ENCODE results near the gene ADK.

Gene ADK

DNA sequence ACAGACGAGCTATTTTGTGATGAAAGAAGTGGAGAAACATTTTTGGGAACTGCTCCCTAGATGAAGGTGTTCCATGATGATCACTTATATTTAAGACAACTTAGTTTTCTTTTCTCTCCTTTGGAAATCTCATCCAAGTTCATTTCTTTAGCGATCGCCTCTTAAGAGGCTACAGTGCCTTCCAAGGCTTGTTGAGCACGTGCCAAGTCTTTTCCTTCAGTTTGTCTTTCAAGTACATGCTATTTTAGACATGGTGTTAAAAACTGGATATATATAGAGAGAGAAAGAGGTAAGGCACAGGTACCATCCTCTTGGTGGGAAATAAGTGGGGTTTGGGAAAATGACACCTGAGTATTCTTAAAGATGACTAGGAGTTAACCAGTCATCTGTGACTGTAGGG lies 2.7 kb downstream of the ADK start:
- no peak overlapping the region for H3K4me3 ChIP-seq (ENCODE audit: low read length)
- no peak for DNase-seq (ENCODE audit: low read depth)
- TF ChIP-seq, protein P1, sequence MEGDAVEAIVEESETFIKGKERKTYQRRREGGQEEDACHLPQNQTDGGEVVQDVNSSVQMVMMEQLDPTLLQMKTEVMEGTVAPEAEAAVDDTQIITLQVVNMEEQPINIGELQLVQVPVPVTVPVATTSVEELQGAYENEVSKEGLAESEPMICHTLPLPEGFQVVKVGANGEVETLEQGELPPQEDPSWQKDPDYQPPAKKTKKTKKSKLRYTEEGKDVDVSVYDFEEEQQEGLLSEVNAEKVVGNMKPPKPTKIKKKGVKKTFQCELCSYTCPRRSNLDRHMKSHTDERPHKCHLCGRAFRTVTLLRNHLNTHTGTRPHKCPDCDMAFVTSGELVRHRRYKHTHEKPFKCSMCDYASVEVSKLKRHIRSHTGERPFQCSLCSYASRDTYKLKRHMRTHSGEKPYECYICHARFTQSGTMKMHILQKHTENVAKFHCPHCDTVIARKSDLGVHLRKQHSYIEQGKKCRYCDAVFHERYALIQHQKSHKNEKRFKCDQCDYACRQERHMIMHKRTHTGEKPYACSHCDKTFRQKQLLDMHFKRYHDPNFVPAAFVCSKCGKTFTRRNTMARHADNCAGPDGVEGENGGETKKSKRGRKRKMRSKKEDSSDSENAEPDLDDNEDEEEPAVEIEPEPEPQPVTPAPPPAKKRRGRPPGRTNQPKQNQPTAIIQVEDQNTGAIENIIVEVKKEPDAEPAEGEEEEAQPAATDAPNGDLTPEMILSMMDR (conservative IDR thresholded peaks at IDR 0.05; ENCODE audit: low read length): no peak

DNA sequence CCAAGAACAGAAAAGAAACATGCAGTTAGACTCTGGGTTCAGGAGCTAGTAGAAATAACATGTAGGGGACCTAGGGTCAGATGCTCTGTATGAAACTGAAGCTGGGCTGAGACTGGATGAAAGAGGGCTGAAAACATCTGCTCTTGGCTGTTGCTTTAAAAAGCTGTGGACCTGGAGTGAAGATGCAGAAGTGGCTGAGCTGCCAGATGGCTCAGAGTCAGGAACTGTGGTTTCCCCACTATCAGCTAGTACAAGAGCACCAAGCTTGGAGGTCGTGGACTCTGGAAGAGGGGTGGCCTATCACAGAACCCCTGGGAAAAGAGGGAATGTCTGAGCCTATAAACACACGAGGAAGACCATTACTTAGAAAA lies 5.9 kb downstream of the ADK start:
- TF ChIP-seq, protein P1 (conservative IDR thresholded peaks at IDR 0.05; ENCODE audit: low read length): no peak
- DNase-seq (ENCODE audit: low read depth): no peak
- H3K4me3 ChIP-seq (ENCODE audit: low read length): no peak overlapping the region

DNA sequence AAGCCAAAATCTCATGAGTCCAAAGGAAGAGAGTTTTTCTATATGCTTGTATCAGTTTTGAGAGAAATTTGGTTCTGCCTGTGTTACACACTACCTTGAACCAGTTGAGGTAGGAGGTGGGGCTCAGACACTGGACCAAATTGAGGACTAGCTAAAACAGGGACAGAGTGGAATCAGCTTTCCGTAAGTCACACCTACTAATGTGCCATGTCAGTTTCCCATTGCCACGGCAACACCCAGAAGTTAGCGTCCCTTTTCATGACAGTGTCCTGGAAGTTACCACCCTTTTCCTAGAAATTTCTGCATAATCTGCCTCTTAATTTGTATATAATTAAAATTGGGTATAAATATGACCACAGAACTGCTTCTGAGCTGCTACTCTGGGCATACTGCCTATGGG lies 9.0 kb downstream of the ADK start:
- TF ChIP-seq, protein P1 (conservative IDR thresholded peaks at IDR 0.05; ENCODE audit: low read length): no peak
- DNase-seq (ENCODE audit: low read depth): no peak

DNA sequence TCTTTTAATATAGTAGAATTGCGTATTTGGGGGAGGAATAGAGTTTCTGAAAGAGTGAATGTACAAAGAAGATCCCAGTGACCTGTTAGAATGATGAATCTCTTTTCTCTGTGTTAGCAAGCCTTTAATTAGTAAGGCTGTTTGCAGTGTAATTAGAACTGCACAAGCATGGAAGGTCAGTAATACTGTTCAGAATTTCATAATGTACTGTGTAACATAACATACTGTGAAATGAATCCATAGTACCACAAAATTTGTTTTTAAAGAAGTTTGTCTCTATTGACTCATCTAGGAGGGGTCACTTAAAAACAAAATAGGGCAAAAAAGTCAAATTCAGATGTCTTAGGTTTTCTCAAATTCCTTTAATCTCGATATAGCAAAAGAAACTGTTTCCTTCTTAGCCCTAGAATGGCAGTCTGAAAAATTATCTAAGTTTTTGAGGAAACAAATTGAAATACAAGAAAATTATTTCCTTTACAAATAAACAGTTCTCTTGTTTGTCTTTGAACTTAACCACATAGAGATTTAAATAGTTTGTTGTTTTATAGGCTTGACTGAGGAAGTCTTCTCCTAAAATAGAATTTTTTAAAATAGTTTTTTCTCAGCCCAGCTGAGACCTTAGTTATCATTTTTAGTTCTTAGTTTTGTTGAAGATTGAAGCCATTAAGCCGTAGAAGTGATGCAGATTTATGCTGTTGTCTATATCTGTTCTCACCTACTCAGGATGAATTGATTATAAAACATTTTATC lies 12.5 kb downstream of the ADK start:
- TF ChIP-seq, protein P1 (conservative IDR thresholded peaks at IDR 0.05; ENCODE audit: low read length): no peak
- H3K4me3 ChIP-seq (ENCODE audit: low read length): no peak overlapping the region
- no peak for DNase-seq (ENCODE audit: low read depth)

More for the DNA sequence above, 9.0 kb downstream of the ADK start:
- H3K4me3 ChIP-seq (ENCODE audit: low read length): no peak overlapping the region

DNA sequence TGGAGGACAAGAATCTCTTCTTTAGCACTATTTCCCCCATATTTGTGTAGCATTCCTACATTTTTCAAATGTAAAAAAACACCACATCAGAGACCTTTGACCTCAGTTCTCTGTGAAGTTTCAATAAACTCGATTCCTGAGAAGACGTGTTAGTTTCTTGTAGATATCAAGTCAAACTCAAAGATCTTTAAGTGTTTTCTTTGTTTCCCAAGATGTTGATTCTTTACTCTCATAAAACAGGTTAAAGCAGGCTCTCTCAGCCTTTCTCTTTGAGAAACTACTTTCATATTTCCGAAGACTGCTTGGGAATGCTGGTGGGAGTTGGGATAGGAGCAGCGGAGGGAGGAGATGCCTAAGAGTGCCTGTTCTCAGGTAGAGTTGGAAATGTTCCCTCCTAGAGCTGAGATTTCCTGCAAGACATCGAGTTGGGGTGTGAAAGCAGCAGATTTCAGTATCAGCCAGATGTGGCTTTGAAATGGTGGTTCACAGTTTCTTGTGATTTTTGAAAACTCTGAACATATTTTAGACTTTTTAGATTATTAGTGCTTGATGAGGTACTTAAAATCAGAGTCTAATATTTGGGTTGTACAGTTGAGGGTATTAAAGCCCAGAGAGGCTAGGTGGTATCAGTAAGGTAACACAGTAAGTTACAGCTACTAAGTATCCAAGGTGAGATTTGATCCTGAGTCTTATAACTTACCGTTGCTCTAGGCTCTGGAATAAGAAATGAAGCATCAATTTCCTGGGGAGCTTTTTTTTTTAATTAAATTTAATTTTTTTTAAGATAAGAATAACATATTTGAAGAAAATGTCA lies 13.9 kb downstream of the ADK start:
- DNase-seq (ENCODE audit: low read depth): no peak
- TF ChIP-seq, protein P1 (conservative IDR thresholded peaks at IDR 0.05; ENCODE audit: low read length): no peak
- H3K4me3 ChIP-seq (ENCODE audit: low read length): no peak overlapping the region

DNA sequence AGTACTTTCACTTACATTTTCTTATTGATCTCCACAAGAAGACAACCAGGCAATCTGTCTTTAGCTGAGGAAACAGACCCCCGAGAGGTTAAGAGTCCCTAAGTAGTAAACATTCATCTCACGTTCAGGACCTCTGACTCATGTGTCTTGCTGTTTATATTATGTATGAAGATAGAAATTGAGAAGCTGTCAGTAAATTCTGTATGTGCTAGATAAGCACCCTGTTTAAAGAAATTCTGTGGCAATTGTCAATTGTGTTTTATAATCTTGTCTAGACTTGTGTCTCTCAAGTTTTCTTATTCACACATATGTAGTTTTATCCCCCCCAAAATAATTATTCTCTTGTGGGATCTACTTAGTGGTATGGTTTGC lies 14.5 kb downstream of the ADK start:
- no peak overlapping the region for H3K4me3 ChIP-seq (ENCODE audit: low read length)
- TF ChIP-seq, protein P1 (conservative IDR thresholded peaks at IDR 0.05; ENCODE audit: low read length): no peak
- DNase-seq (ENCODE audit: low read depth): no peak

DNA sequence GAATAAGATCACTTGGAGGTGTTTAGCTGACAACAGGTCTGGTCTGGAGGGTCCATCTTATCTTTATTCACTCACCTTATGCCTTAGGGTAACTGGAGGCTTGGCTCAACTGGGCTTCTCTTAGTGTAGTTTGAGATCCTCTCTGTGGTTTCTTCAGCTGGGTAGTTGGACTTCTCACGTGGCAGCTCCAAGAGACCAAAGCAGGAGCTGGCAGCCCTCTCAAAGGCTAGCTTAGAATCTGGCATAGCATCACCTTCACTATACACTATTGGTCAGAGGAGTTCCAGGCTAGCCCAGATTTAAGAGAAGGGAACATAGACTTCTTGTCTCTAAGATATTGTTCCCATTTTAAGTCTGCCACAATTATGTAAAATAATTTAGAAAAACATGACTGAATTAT lies 16.4 kb downstream of the ADK start:
- TF ChIP-seq, protein P1 (conservative IDR thresholded peaks at IDR 0.05; ENCODE audit: low read length): no peak
- DNase-seq (ENCODE audit: low read depth): no peak
- no peak overlapping the region for H3K4me3 ChIP-seq (ENCODE audit: low read length)

Measured in AG10803 (cell line).